ENCODE data around the gene KRT73.

Gene KRT73

DNA sequence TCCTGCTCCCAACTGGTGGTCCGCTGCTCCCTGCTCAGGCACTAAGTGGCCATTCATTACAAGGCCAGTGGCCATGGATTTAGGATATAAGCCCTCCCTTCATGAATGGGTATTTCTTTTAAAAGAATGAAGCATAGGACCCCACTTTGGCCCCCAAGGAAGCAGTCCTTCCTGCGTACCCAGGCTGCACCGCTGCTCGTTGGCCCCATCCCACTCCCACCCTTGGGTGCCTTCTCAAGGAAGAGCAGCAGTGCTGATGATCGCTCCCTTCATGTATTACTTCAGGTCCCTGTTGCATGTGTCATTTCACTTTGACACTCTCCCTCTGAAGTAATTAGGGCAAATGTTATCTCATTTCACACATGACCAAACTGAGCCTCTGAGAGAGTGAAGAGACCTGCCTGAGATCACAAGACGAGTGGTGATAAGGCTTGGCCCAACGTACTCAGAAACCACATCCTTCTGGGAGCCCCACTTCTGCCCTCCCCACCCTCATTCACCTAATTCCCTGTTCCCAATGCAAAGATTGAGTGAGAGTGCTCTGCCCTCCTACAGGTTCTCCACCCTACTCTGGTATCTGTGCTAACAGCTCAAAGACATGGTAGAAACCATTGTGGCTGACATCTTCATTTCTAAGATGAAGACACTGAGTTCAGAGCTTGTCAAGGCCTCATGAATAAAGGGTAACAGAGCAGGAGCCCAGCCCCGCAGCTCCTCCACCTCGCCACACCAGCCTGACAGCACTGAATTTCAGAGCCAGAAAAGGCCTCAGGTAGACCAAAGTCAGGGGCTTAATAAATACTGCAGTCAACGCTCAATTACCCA, 43.9 kb upstream of the KRT73 start:
- TF ChIP-seq, protein P1, sequence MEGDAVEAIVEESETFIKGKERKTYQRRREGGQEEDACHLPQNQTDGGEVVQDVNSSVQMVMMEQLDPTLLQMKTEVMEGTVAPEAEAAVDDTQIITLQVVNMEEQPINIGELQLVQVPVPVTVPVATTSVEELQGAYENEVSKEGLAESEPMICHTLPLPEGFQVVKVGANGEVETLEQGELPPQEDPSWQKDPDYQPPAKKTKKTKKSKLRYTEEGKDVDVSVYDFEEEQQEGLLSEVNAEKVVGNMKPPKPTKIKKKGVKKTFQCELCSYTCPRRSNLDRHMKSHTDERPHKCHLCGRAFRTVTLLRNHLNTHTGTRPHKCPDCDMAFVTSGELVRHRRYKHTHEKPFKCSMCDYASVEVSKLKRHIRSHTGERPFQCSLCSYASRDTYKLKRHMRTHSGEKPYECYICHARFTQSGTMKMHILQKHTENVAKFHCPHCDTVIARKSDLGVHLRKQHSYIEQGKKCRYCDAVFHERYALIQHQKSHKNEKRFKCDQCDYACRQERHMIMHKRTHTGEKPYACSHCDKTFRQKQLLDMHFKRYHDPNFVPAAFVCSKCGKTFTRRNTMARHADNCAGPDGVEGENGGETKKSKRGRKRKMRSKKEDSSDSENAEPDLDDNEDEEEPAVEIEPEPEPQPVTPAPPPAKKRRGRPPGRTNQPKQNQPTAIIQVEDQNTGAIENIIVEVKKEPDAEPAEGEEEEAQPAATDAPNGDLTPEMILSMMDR (IDR thresholded peaks at IDR 0.05; ENCODE audit: low read depth, low read length): no peak
- H3K4me3 ChIP-seq (ENCODE audit: low read depth, low read length): no peak overlapping the region
- DNase-seq (ENCODE audit: low read depth, low spot score): no peak
- in situ Hi-C loops (cut with HindIII; ENCODE audit: low sequenced_read_pairs): no loop called here

DNA sequence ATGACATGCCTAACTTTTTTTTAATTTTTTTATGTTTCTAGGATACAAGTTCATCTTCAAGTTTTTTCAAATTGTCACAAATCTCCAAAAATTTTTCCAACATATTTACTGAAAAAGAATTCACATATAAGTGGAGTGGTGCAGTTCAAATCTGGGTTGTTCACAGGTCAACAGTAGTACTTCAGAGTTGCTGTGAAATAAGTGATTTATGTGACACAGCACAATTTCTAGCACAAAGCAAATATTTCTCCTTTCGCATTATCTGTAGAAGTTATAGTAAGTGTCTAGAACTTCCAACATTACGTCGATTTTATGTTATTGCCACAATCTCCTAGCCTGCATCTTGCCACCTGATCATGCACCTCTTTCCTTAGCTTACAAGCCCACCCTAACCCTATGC, 43.3 kb upstream of the KRT73 start:
- DNase-seq (ENCODE audit: low read depth, low spot score): no peak
- in situ Hi-C loops (cut with HindIII; ENCODE audit: low sequenced_read_pairs): no loop called here
- H3K4me3 ChIP-seq (ENCODE audit: low read depth, low read length): no peak overlapping the region
- TF ChIP-seq, protein P1 (IDR thresholded peaks at IDR 0.05; ENCODE audit: low read depth, low read length): no peak

DNA sequence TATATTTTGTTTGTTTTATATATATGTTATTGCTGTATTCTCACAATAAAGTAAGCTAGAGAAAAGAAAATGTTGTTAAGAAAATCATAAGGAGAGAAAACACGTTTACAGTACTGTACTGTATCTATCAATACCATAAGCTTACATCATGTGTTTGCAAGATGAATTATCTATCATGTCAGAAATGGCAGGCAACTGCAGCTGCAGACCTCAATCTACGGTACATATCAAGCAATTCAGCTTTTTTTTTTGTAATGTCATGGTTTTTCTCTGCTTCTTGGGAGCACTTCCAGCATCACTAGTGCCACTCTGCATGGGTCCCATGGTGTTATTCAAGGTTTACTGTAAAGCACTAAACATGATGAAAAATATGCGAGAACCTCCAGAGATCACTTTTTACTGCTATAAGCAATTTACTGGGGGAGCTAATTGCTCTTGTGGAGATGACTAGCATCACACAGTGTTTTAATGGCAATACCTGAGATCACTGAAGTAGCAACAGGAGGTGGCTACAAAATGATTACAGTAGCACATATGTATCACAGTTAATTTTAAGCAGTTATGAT, 42.7 kb upstream of the KRT73 start:
- TF ChIP-seq, protein P1 (IDR thresholded peaks at IDR 0.05; ENCODE audit: low read depth, low read length): no peak
- no peak overlapping the region for H3K4me3 ChIP-seq (ENCODE audit: low read depth, low read length)
- no peak for DNase-seq (ENCODE audit: low read depth, low spot score)
- in situ Hi-C loops (cut with HindIII; ENCODE audit: low sequenced_read_pairs): no loop called here

DNA sequence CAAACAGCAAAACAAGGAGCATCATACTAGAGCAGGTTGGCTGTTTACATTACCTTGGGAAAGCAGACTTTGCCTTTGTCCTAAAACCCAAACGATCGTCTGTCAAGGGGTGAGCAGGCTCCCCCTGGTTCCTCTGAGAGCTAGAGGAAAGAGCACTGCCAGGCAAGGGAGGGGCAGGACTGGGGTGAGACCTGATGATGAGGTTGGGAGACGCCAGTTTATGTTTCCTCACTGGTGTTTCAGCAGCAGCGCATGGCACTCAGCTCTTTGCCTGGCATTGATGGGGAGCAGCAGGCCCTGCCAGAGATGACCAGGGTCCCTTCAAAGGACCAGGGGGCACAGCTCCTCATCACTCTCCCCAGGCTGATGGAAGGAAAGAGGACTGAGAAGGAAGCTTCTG, 41.6 kb upstream of the KRT73 start:
- TF ChIP-seq, protein P1 (IDR thresholded peaks at IDR 0.05; ENCODE audit: low read depth, low read length): no peak
- H3K4me3 ChIP-seq (ENCODE audit: low read depth, low read length): no peak overlapping the region
- in situ Hi-C loops (cut with HindIII; ENCODE audit: low sequenced_read_pairs): no loop called here
- no peak for DNase-seq (ENCODE audit: low read depth, low spot score)

DNA sequence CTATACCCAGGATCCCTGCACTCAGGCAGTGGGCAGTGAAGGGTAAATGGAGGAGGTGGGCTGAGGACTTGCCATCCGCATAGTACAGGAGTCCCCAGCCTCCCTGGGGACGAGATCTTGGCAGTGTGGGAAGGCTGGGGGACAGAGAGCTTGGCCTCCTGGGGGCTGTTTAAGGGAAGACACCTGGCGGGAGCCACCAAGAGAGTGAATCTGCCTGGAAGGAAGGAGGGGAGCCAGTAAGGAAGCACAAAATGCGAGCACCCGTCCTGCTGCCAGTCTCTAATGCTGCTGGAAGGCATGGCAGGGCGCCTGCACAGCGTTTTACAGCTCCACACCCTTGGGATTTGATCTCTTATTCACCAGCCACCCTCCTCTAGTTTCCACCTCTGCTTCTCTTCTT, 41.0 kb upstream of the KRT73 start:
- in situ Hi-C loops (cut with HindIII; ENCODE audit: low sequenced_read_pairs): no loop called here
- TF ChIP-seq, protein P1 (IDR thresholded peaks at IDR 0.05; ENCODE audit: low read depth, low read length): no peak
- no peak for DNase-seq (ENCODE audit: low read depth, low spot score)
- no peak overlapping the region for H3K4me3 ChIP-seq (ENCODE audit: low read depth, low read length)

DNA sequence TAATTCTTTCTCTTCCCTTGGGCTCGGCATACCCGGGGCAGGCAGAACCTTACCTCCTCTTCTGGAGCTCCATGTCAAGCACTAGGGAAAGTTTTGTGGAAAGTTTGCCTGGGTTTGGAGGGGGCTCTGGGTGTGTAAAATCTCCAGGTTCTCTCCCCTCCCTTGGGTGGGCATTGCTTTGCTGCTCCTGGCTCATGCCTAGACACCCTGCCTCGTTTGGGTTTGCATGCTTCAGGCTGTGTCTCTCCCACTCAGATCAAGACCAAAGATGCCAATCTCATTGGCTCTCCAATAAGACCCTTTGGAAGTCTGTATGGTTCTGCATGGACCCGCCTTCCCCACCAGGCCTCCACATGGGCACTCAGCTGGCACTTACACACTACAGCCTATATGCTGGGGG, 39.8 kb upstream of the KRT73 start:
- TF ChIP-seq, protein P1 (IDR thresholded peaks at IDR 0.05; ENCODE audit: low read depth, low read length): no peak
- in situ Hi-C loops (cut with HindIII; ENCODE audit: low sequenced_read_pairs): no loop called here
- no peak for DNase-seq (ENCODE audit: low read depth, low spot score)
- H3K4me3 ChIP-seq (ENCODE audit: low read depth, low read length): no peak overlapping the region

All from astrocyte of the spinal cord (primary cell).